Measurements from ENCODE around the gene TIAM1. TPM values are rescaled to one million over a fixed set of nuclear protein-coding genes. Genes with fewer than 3 reads are reported as not detected.

The TIAM1 gene
- total and polyA plus RNA-seq, 11 donors: 0.31 to 9.4 (median 1.1) TPM

DNA sequence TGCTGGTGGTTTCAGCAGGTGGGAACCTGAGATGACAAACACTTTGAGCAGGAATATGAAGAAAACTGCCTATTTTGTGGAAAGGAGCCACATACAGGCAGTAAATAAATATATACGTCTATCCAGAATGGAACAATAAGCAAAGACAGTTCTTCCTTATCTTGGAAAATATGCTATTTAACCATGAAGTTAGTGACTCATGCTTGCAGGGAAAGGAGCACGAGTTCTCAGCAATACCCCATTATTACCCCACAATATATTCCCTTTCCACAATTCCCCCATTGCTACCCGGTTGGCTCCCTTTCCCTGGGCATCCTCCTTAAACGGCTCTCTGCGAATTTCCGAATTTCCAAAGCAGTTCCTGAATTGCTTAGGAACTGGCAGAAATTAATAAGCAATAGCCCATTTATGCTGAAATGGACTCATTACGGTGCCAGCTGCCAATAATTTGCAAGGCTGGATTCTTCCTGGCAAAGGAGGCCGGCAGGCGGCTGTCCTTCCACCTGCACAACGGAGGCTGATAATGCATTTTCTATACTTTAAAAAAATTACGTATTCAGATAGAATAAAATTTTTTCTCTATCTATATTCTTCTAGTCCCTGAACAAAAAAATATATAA lies 65.4 kb downstream of the TIAM1 start:
- TF ChIP-seq POLR2A (IDR thresholded peaks at IDR 0.05): no peak
- TF ChIP-seq, protein P1, sequence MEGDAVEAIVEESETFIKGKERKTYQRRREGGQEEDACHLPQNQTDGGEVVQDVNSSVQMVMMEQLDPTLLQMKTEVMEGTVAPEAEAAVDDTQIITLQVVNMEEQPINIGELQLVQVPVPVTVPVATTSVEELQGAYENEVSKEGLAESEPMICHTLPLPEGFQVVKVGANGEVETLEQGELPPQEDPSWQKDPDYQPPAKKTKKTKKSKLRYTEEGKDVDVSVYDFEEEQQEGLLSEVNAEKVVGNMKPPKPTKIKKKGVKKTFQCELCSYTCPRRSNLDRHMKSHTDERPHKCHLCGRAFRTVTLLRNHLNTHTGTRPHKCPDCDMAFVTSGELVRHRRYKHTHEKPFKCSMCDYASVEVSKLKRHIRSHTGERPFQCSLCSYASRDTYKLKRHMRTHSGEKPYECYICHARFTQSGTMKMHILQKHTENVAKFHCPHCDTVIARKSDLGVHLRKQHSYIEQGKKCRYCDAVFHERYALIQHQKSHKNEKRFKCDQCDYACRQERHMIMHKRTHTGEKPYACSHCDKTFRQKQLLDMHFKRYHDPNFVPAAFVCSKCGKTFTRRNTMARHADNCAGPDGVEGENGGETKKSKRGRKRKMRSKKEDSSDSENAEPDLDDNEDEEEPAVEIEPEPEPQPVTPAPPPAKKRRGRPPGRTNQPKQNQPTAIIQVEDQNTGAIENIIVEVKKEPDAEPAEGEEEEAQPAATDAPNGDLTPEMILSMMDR (IDR thresholded peaks at IDR 0.05): no peak

GRCh38 chr21:31276663-31277062 lies 67.4 kb downstream of the TIAM1 start:
- peaks cover 0 to 7% (median 0%) of the 10 kb centered on the region in 12 donors for H3K9me3 ChIP-seq
- TF ChIP-seq, protein P1 (IDR thresholded peaks at IDR 0.05): no peak
- no peak for TF ChIP-seq POLR2A (IDR thresholded peaks at IDR 0.05)
- H3K27me3 ChIP-seq: peaks cover 0 to 5% (median 0%) of the 10 kb centered on the region in 9 donors
- ATAC-seq (no peak), DNase-seq (no peak)
- no peak overlapping the region for H3K27ac ChIP-seq
- 85 to 89% (median 86%) methylated on average over 7 of the region's 7 CpGs for WGBS, 4 donors
- intact Hi-C loops (cut with DNase I): no loop called here
- no peak overlapping the region for H3K4me3 ChIP-seq
- no peaks in the 10 kb centered on the region for H3K4me1 ChIP-seq
- H3K36me3 ChIP-seq: no peaks in the 10 kb centered on the region

More for the DNA sequence above, 65.4 kb downstream of the TIAM1 start:
- Histone ChIP-seq H3K9me3 (peaks cover 0 to 5% (median 0%) of the 10 kb centered on the region in 12 donors), H3K4me3 (no peak overlapping the region), H3K36me3 (no peaks in the 10 kb centered on the region), H3K4me1 (peaks cover 0 to 15% (median 0%) of the 10 kb centered on the region in 12 donors), H3K27ac (no peak overlapping the region), H3K27me3 (no peaks in the 10 kb centered on the region)
- intact Hi-C loops (cut with DNase I): no loop called here
- DNase-seq (no peak), ATAC-seq (no peak)
- 92 to 94% (median 92%) methylated on average over 11 of the region's 11 CpGs for WGBS, 4 donors

GRCh38 chr21:31275901-31276300 lies 68.2 kb downstream of the TIAM1 start:
- DNase-seq (no peak), ATAC-seq (no peak)
- Histone ChIP-seq H3K9me3 (peaks cover 0 to 7% (median 0%) of the 10 kb centered on the region in 12 donors), H3K27ac (no peak overlapping the region), H3K27me3 (peaks cover 0 to 5% (median 0%) of the 10 kb centered on the region in 9 donors), H3K36me3 (no peaks in the 10 kb centered on the region), H3K4me1 (no peaks in the 10 kb centered on the region), H3K4me3 (no peak overlapping the region)
- no peak for TF ChIP-seq POLR2A (IDR thresholded peaks at IDR 0.05)
- TF ChIP-seq, protein P1 (IDR thresholded peaks at IDR 0.05): no peak
- WGBS, 4 donors: 82 to 87% (median 85%) methylated on average over 6 of the region's 6 CpGs
- intact Hi-C loops (cut with DNase I): no loop called here

GRCh38 chr21:31273278-31273677 lies 70.8 kb downstream of the TIAM1 start:
- Histone ChIP-seq H3K36me3 (no peaks in the 10 kb centered on the region), H3K9me3 (peaks cover 0 to 7% (median 0%) of the 10 kb centered on the region in 12 donors), H3K4me1 (no peaks in the 10 kb centered on the region), H3K27ac (no peak overlapping the region), H3K4me3 (no peak overlapping the region), H3K27me3 (peaks cover 0 to 5% (median 0%) of the 10 kb centered on the region in 9 donors)
- intact Hi-C loops (cut with DNase I): no loop called here
- DNase-seq (no peak), ATAC-seq (no peak)
- WGBS, 4 donors: 69 to 76% (median 70%) methylated on average over 2 of the region's 2 CpGs
- TF ChIP-seq, protein P1 (IDR thresholded peaks at IDR 0.05): no peak
- no peak for TF ChIP-seq POLR2A (IDR thresholded peaks at IDR 0.05)

Measured in heart left ventricle (tissue), 16 donors.